NCI-H1092 (cell line): ENCODE measurements around the gene ELOVL5.

Experiments used
- DNase-seq: peaks from one replicate; lab custom pipeline; 2025; lab: John Stamatoyannopoulos, UW

ELOVL5 gene

GRCh38 chr6:53273370-53273769, 75.4 kb downstream of the ELOVL5 start:
- DNase-seq, result no peak

DNA sequence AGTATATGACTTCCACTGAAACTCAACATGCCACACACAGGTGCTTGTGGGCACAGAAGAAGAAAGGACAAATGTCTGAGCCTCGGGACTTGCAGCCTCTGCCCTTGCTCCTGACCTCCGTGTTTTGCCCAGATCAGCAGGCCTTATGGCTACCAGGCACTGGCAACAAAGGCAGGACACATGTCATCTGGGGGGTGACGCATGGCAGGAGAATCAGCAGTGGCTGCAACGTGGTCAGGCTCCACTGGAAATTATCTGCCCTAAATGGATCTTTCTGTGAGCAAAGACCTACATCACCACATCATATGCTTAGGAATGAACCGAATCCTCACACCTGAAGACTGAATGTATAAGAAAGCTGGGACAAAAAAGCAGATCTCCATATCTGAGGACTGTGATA, 78.9 kb downstream of the ELOVL5 start:
- no peak for DNase-seq

- DNase-seq, result no peak
Observed at GRCh38 chr6:53268858-53269608, 79.7 kb downstream of the ELOVL5 start.

- DNase-seq, result no peak
Observed at GRCh38 chr6:53266553-53267090, 82.1 kb downstream of the ELOVL5 start.

DNA sequence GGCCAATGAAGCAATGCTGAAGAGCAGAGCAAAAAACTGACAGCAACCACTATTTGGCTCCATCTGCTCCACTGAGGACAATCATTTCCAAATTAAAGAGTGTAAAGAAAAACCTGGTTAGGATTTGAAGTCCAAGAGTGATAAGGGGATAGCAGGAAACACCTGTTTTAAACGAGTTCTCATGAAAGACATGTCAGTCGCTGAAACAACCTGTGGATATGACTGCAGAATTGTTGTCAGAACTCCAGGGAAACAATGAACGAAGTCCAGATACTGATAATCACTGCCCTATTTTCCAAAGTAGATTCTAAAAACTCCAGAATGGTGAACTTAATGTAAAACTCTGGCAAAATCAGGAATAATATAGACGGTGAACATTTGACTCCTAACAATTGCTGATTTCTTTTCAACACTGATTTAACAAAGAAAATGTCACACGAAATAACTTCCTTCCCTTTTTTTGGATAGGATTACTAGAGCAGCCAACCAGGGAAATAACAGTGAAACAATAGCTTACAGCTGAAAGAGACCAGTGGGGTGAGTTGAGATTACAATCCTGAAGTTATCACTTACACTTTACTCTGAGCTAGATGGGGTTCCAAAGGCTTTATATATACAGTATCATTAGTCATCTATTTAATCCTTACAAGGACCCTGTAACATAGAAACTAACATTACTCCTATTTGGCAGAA, 83.7 kb downstream of the ELOVL5 start:
- no peak for DNase-seq

DNA sequence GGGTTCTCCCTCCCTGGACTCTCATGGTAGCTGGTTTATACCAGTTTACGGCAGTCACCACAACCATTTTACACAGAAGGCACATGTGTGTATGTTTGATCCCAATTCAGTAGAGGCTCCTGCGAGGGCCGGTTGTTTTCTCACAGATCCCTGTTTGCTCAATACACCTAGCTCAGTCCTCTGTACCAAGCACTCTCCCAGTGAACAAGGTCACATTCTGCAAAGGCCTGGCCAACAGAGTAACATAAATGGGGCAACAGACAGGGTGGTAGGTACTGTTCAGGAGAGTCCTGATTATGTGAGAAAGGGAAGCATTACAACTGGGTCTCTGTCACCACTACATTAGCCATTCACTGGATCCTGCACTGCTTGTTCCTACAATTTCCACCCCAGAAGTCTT, 84.4 kb downstream of the ELOVL5 start:
- no peak for DNase-seq

DNA sequence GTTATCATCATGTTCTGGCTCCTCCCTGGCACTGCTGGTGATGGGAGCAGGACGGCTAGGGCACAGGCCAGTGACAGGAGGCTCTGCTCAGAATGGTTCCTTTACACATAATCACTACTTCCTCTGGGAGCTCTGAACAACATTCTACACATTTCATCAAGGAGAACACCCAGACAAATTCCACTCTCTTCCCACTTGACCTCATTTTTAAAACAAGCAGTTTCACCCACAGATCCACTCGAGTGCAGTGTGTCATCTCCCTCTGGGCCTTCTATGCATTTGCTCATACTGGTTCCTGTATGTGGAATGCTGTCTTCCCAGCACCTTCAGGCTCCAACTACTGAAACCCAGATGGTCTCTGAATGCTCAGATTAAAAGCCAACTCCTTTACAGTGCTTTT, 84.8 kb downstream of the ELOVL5 start:
- DNase-seq, result no peak

DNA sequence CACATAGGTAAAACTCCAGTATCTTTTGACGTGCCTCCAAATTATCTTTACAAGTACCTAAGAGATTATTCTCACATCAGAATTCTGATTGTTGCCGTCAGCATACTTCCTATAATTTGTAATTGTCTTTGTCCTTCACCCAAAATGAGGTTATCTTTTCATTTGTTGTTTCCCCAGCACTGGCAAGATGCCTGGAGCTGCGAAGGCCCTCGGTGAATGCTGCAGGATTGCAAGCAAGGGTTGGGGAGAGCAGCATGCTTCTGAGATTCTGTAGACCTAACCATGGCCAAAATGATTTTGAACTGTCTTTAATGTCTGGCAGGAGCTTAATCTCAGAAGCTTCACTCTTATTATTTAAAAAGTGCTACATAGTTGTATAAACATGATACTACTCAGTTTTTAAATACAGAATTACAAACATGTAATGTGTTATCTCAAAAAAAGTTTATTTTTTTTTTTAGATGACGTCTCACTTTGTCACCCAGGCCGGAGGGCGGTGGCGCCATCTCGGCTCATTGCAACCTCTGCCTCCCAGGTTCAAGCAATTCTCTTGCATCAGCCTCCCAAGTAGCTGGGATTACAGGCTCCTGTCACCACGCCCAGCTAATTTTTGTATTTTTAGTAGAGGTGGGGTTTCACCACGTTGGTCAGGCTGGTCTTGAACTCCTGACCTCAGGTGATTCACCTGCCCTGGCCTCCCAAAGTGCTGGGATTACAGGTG, 88.7 kb downstream of the ELOVL5 start:
- no peak for DNase-seq

DNA sequence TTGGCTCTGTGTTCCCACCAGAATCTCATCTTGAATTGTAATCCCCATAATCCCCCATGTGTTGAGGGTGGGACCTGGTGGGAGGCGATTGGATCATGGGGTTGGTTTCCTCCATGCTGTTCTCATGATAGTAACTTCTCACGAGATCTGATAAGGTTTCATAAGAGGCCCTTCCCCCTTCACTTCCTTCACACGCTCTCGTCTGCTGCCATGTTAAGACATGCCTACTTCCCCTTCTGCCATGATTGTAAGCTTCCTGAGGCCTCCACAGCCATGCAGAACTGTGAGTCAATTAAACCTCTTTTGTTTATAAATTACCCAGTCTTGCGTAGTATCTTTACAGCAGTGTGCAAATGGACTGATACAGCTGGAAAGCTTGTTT, 90.0 kb downstream of the ELOVL5 start:
- DNase-seq, result no peak

DNA sequence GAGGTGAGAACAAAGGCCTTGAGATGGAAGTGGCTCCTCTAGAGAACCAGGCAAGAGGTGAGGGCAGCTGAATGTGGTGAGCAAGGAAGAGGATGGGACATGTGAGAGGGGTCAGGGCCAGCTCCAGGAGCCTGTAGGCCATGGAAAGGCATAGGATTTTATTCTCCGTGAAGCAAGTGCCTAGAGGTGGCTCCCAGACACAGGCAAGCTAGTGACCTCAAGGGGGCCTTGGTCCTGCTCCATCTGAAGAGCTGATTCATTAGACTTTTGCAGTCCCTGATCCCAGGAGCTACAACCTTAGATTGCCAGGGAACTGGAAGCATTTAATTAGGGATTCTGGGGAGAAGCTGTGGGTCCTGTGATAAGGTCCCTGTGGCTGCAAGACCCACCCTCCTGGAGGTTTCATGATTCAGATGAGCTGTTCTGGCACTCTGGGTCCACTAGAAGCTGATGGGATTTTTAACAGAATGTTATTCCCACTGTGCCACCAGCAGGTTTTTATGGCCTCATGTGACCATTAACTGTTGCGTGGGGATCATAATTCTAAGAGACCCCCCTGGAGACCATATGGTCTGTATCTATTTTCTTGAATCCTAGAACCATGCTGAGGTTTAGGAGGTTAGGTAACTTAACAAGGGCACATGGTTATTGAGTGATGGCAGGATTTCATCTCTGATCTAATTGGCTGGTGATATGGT, 90.5 kb downstream of the ELOVL5 start:
- no peak for DNase-seq

GRCh38 chr6:53257533-53257932, 91.2 kb downstream of the ELOVL5 start:
- no peak for DNase-seq

DNA sequence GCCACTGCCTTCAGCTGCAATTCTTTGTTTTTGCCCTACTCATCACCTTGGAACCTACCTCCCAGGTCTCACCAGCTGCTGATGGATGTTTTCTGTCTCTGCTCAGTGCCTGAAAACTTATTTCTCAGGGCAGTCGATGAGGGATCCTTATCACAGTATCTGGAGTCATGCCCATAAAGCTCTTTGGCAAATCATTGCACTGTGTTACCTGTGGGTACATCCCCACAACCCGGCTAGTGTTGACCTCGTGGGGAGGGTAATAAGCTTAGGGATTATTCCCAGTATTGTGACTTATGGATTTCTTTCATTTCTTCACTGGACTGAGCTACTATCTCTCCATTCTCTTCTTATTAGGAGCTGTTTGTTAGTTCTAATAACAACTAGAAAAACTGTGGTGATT, 91.7 kb downstream of the ELOVL5 start:
- no peak for DNase-seq

DNA sequence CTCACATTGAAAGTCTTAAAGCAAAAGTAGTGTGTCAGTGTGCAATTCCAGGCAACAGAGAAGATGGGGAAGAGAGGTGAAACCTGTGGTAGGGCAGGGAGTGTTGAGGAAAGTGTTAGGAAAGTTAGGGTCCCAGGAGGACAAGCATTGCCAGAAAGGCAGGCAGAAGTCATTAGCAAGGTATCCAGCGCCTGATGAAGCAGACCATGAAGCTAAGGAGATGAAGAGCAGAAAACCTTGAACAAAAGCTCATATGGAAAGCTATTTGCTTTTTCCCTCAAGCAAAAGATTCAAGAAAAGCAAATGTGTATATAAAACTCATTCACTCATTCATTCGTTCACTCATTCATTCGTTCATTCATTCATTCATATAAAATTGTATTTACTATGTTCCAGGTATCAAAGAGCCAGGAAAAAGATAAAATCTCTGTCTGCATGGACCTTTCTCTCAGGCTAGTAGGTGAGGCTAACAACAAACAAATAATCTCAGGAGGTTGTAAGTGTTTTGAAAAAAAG, 96.5 kb downstream of the ELOVL5 start:
- no peak for DNase-seq

DNA sequence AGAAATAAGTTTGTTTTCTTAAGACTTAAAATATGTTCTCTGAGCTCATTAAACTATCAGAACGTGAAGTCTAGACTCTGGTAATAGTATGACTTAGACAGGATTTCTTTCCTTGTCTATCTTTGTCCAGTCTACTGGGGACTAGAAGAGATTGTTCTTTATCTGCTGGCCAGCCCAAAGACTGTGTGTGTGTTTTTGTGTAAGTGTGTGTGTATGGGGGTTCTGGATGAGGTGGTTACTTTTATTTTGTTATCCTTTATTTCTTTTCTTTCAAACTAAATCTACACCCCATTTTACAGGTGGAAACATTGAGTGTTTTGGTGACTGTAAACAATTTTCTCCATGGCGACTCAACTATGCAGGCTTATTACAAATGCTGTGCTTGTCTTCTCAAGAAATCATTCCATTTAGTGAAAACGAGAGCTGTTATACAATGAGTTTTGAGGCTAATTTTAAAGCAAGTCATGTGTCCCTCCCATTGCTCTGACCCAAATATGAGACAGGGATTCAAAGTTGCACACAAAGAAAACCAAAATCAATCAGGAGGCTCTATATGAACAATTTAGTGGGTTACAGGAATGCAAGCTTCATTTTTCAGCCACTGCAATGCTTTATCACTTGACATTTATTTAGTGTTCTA, 97.6 kb downstream of the ELOVL5 start:
- no peak for DNase-seq

DNA sequence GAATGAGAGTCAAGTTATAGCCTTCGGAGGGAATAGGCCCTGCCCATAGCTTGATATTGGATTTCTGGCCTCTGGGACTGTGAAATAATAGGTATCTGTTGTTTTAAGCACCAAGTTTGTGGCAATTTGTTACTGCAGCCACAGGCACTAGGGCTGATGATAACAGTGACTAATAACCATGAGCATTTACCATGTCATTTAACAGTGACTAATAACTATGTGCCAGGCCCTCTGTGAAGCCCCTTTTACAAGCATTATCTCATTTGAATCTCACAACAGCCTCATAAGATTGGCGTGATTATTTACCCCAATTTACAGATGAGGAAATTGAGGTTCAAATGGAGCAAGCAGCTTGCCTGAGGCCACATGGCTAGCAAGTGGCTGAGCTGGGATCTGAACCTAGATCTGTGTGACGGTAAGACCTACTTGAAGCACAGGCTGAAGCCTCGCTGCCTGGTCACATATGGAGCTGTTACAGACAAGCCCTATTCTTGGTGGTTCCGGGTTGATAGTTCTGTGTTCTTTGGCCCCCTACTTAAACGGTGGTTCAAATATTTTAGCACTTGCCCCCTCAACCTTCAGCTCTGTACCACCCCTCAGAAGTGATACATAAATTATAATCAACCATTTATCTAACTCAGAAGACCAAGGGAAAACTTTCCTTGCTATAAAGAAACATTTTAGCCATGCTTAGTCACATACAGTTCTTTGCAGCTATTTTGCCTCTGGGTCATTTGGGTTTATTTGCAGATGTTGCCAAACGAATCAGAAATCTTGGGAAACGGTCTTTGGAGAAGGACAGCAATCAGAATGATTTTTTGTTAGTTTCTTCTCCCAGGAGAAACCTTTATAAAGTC, 98.3 kb downstream of the ELOVL5 start:
- no peak for DNase-seq

DNA sequence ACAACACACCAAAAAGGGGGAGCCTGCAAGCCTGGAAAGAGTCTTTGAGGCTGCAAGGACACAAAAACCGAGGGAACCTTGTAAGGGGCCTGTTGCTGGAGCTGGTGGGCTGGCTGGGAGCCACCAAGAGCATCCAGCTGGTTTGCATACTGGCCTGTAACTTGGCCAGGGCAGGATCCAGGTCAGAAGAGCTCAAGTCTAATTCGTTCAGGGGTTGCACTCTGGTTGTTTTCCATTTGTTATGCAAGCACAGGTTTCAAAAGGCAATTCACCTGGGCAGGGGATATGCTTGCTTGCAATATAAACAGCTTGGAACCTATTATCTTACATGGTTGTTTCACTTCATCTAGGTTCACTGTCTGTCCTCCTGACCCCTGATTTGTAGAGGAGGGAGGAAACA, 101.8 kb downstream of the ELOVL5 start:
- DNase-seq, result no peak

- DNase-seq, result no peak
Observed at GRCh38 chr6:53244958-53245357, 103.8 kb downstream of the ELOVL5 start.

- no peak for DNase-seq
Observed at GRCh38 chr6:53244399-53244931, 104.3 kb downstream of the ELOVL5 start.

- no peak for DNase-seq
Observed at GRCh38 chr6:53241938-53242337, 106.8 kb downstream of the ELOVL5 start.

DNA sequence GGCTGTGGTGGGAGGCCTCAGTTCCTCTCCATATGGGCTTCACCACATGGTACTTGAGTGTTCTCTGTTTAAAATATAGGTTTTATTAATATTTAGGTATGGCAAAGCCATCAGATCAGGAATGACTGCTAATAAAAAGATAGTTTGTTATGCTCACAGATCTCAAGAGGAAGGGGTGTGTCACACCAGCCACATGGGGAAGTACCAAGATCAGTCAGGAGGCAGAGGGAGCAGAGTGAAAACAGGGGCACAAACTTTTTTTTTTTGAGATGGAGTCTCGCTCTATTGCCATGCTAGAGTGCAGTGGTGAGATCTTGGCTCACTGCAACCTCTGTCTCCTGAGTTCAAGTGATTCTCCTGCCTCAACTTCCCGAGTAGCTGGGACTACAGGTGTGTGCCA, 108.0 kb downstream of the ELOVL5 start:
- no peak for DNase-seq
